Prostate gland (tissue), 2 donors: ENCODE measurements around the gene TPO.

Source experiments
- POLR2A ChIP-seq: fragments of 450-650 bp; IDR thresholded peaks from one replicate; pipeline ENCODE4 v1.6.1; 2016; ENCODE audit warnings: antibody characterized with exemption, mild to moderate bottlenecking
- POLR2AphosphoS5 ChIP-seq: sonication (generic); formaldehyde crosslinking; IDR thresholded peaks from one replicate; pipeline ENCODE4 v1.6.1; 2017; ENCODE audit warnings: antibody characterized with exemption
- TF ChIP-seq, protein P1 (sequence below), 4 experiments: fragments of 200-600 bp in 2 of 4; fragments of 450-650 bp in 2 of 4; sonication (generic) in 2 of 4; IDR thresholded peaks; 1 replicate in 3 of 4; 2 replicates in 1 of 4; pipeline ENCODE4 v1.5.1; 2016 to 2019; ENCODE audit warnings: antibody characterized with exemption in 4 of 4, mild to moderate bottlenecking in 2 of 4, moderate library complexity in 2 of 4

DNA sequence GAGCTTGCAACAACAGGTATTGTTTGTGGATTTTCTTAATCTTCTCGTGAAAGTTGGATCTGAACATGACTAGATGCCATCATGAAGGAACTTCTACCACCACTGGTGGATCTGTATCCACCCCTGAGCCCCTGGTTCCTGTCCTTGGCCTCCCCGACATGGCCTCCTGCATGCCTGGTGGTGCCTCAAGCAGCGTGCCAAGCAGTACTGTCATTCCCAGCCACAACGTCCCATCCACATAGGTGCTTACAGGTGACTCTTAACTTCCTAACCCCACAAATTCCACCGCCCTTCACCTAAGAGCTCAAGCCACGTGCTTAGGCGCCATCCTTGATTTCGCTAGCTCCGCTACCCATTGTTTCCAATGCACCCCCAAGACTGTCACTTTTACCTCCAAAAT is 23.1 kb downstream of the TPO start:
- TF ChIP-seq, protein P1, sequence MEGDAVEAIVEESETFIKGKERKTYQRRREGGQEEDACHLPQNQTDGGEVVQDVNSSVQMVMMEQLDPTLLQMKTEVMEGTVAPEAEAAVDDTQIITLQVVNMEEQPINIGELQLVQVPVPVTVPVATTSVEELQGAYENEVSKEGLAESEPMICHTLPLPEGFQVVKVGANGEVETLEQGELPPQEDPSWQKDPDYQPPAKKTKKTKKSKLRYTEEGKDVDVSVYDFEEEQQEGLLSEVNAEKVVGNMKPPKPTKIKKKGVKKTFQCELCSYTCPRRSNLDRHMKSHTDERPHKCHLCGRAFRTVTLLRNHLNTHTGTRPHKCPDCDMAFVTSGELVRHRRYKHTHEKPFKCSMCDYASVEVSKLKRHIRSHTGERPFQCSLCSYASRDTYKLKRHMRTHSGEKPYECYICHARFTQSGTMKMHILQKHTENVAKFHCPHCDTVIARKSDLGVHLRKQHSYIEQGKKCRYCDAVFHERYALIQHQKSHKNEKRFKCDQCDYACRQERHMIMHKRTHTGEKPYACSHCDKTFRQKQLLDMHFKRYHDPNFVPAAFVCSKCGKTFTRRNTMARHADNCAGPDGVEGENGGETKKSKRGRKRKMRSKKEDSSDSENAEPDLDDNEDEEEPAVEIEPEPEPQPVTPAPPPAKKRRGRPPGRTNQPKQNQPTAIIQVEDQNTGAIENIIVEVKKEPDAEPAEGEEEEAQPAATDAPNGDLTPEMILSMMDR (IDR thresholded peaks at IDR 0.05), result no peak
- TF ChIP-seq POLR2A (no peak), POLR2AphosphoS5 (no peak)
